SK-N-SH (cell line): Measurements from ENCODE around the gene G3BP1.
"Not testable (repeated sequence)": the region's sequence is repeated elsewhere in the genome, so short reads cannot be mapped to it uniquely, and the experiment has no call there.

ENCODE experiments used
- EP300 ChIP-seq, 2 experiments: IDR thresholded peaks; 2 replicates each; pipeline versions ENCODE4 v1.4.0 to v1.6.1; 2012; ENCODE audit warnings: borderline replicate concordance in 1 of 2, low read depth in 1 of 2, low read length in 1 of 2
- FOXJ3 ChIP-seq: sonication (generic); formaldehyde crosslinking; IDR thresholded peaks from 2 replicates; pipeline ENCODE4 v1.5.1; 2020; ENCODE audit warnings: mild to moderate bottlenecking, missing genetic modification reagents
- MXI1 ChIP-seq: IDR thresholded peaks from 2 replicates; pipeline ENCODE4 v1.6.1; 2012; ENCODE audit warnings: mild to moderate bottlenecking, low read depth, low read length, improper control_type of control experiment
- RCOR1 ChIP-seq: fragments of 150-350 bp; IDR thresholded peaks from 2 replicates; pipeline ENCODE4 v1.6.1; 2017; ENCODE audit warnings: antibody characterized with exemption, low read length
- RFX5 ChIP-seq: IDR thresholded peaks from 2 replicates; pipeline ENCODE4 v1.6.1; 2012; ENCODE audit warnings: mild to moderate bottlenecking, improper control_type of control experiment, low read length
- TAF1 ChIP-seq: IDR thresholded peaks from 2 replicates; pipeline ENCODE4 v1.6.1; 2012; ENCODE audit warnings: low read depth, mild to moderate bottlenecking, low read length, moderate library complexity, borderline replicate concordance
- TF ChIP-seq, protein P1 (sequence below): fragments of 200-600 bp; sonication (generic); IDR thresholded peaks from 2 replicates; pipeline ENCODE4 v1.6.1; 2017; ENCODE audit warnings: antibody characterized with exemption, mild to moderate bottlenecking, moderate library complexity
- TF ChIP-seq, protein P2 (sequence below): fragments of 150-350 bp; IDR thresholded peaks from 2 replicates; pipeline ENCODE4 v1.6.1; 2016; ENCODE audit warnings: mild to moderate bottlenecking, low read depth, low read length
- TF ChIP-seq, protein P3 (sequence below): IDR thresholded peaks from 2 replicates; pipeline ENCODE4 v1.4.0; 2012; ENCODE audit warnings: low read depth

DNA sequence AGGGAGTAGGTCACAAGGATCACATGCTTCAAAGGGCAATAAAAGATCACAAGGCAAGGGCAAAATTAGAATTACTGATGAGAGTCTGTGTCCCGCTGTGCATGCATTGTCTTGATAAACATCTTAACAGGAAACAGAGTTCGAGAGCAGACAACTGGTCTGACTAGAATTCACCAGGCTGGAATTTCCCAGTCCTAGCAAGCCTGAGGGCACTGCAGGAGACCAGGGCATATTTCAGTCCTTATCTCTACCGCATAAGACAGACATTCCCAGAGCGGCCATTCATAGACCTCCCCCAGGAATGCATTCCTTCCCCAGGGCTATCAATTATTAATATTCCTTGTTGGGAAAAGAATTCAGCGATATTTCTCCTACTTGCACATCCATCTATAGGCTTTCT, 42.2 kb upstream of the G3BP1 start:
- TF ChIP-seq, protein P1, sequence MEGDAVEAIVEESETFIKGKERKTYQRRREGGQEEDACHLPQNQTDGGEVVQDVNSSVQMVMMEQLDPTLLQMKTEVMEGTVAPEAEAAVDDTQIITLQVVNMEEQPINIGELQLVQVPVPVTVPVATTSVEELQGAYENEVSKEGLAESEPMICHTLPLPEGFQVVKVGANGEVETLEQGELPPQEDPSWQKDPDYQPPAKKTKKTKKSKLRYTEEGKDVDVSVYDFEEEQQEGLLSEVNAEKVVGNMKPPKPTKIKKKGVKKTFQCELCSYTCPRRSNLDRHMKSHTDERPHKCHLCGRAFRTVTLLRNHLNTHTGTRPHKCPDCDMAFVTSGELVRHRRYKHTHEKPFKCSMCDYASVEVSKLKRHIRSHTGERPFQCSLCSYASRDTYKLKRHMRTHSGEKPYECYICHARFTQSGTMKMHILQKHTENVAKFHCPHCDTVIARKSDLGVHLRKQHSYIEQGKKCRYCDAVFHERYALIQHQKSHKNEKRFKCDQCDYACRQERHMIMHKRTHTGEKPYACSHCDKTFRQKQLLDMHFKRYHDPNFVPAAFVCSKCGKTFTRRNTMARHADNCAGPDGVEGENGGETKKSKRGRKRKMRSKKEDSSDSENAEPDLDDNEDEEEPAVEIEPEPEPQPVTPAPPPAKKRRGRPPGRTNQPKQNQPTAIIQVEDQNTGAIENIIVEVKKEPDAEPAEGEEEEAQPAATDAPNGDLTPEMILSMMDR, result not testable (repeated sequence)
- TF ChIP-seq, protein P2, sequence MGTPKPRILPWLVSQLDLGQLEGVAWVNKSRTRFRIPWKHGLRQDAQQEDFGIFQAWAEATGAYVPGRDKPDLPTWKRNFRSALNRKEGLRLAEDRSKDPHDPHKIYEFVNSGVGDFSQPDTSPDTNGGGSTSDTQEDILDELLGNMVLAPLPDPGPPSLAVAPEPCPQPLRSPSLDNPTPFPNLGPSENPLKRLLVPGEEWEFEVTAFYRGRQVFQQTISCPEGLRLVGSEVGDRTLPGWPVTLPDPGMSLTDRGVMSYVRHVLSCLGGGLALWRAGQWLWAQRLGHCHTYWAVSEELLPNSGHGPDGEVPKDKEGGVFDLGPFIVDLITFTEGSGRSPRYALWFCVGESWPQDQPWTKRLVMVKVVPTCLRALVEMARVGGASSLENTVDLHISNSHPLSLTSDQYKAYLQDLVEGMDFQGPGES, result not testable (repeated sequence)
- not testable (repeated sequence) for TF ChIP-seq TAF1; MXI1; EP300 (IDR thresholded peaks at IDR 0.05; ENCODE audit: borderline replicate concordance in 1 of 2, low read depth in 1 of 2, low read length in 1 of 2); RCOR1; RFX5; FOXJ3 (CRISPR knock-in tag)
- TF ChIP-seq, protein P3, sequence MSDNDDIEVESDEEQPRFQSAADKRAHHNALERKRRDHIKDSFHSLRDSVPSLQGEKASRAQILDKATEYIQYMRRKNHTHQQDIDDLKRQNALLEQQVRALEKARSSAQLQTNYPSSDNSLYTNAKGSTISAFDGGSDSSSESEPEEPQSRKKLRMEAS, result not testable (repeated sequence)
